ENCODE results near the gene PVR.

PVR gene

GRCh38 chr19:44705502-44706010 is 61.8 kb downstream of the PVR start:
- ChIA-PET CTCF (interaction anchor here (0.9 to 2.5 kb wide), 2 partner anchors 16 to 19 kb away, joined by 4 to 12 read pairs; no protein-coding TSS in a partner anchor), POLR2A (no interaction called here)
- Histone ChIP-seq H3K9me3 (ENCODE audit: control insufficient read depth, insufficient read depth, low read depth, low read length) (no peaks in the 10 kb centered on the region), H3K27ac (ENCODE audit: extremely low read depth, low read depth, low read length) (no peak overlapping the region), H3K4me1 (ENCODE audit: control insufficient read depth, insufficient read depth, low read length) (no peaks in the 10 kb centered on the region), H3K4me3 (ENCODE audit: low read depth, low read length) (no peak overlapping the region), H3K36me3 (ENCODE audit: control insufficient read depth in 2 of 2, insufficient read depth in 1 of 2, low read length in 2 of 2) (no peaks in the 10 kb centered on the region)
- TF ChIP-seq ZNF830 (tag by site-specific recombination; IDR thresholded peaks at IDR 0.05; ENCODE audit: low read depth) (no peak), ZNF157 (tag by site-specific recombination; IDR thresholded peaks at IDR 0.05) (peak; percentile 100)

- ChIA-PET CTCF (interaction anchor here (0.6 to 2.5 kb wide), 4 partner anchors 12 to 64 kb away, joined by 3 to 12 read pairs (median 6); no protein-coding TSS in a partner anchor), POLR2A (no interaction called here)
- Histone ChIP-seq H3K9me3 (ENCODE audit: control insufficient read depth, insufficient read depth, low read depth, low read length) (no peaks in the 10 kb centered on the region), H3K27ac (ENCODE audit: extremely low read depth, low read depth, low read length) (no peak overlapping the region), H3K4me3 (ENCODE audit: low read depth, low read length) (no peak overlapping the region), H3K36me3 (ENCODE audit: control insufficient read depth in 2 of 2, insufficient read depth in 1 of 2, low read length in 2 of 2) (no peaks in the 10 kb centered on the region), H3K4me1 (ENCODE audit: control insufficient read depth, insufficient read depth, low read length) (no peaks in the 10 kb centered on the region)
- TF ChIP-seq ZNF555 (tag by site-specific recombination; conservative IDR thresholded peaks at IDR 0.05) (no peak), ZNF19 (tag by site-specific recombination; IDR thresholded peaks at IDR 0.05; ENCODE audit: low read depth) (no peak), SP7 (tag by site-specific recombination; IDR thresholded peaks at IDR 0.05) (no peak), ZNF133 (tag by site-specific recombination; IDR thresholded peaks at IDR 0.05) (no peak), ZNF610 (tag by site-specific recombination; IDR thresholded peaks at IDR 0.05; ENCODE audit: borderline replicate concordance) (no peak), SETDB1 (IDR thresholded peaks at IDR 0.05; ENCODE audit: insufficient read length, low read length) (no peak), ZNF335 (tag by site-specific recombination; conservative IDR thresholded peaks at IDR 0.05) (no peak), SCRT2 (tag by site-specific recombination; IDR thresholded peaks at IDR 0.05) (no peak), ZNF175 (tag by site-specific recombination; IDR thresholded peaks at IDR 0.05) (no peak), ZNF239 (tag by site-specific recombination; IDR thresholded peaks at IDR 0.05) (no peak), ZNF626 (tag by site-specific recombination; IDR thresholded peaks at IDR 0.05) (no peak), KLF8 (tag by site-specific recombination; IDR thresholded peaks at IDR 0.05) (no peak), ZNF174 (tag by site-specific recombination; IDR thresholded peaks at IDR 0.05) (no peak), ZBTB44 (tag by site-specific recombination; IDR thresholded peaks at IDR 0.05) (no peak), PRDM10 (tag by site-specific recombination; IDR thresholded peaks at IDR 0.05) (no peak), ZEB2 (tag by site-specific recombination; IDR thresholded peaks at IDR 0.05) (no peak), PRDM1 (tag by site-specific recombination; IDR thresholded peaks at IDR 0.05) (no peak)
- TF ChIP-seq, protein P1, sequence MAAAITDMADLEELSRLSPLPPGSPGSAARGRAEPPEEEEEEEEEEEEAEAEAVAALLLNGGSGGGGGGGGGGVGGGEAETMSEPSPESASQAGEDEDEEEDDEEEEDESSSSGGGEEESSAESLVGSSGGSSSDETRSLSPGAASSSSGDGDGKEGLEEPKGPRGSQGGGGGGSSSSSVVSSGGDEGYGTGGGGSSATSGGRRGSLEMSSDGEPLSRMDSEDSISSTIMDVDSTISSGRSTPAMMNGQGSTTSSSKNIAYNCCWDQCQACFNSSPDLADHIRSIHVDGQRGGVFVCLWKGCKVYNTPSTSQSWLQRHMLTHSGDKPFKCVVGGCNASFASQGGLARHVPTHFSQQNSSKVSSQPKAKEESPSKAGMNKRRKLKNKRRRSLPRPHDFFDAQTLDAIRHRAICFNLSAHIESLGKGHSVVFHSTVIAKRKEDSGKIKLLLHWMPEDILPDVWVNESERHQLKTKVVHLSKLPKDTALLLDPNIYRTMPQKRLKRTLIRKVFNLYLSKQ (tag by site-specific recombination; IDR thresholded peaks at IDR 0.05; ENCODE audit: borderline replicate concordance) = no peak
- TF ChIP-seq, protein P2, sequence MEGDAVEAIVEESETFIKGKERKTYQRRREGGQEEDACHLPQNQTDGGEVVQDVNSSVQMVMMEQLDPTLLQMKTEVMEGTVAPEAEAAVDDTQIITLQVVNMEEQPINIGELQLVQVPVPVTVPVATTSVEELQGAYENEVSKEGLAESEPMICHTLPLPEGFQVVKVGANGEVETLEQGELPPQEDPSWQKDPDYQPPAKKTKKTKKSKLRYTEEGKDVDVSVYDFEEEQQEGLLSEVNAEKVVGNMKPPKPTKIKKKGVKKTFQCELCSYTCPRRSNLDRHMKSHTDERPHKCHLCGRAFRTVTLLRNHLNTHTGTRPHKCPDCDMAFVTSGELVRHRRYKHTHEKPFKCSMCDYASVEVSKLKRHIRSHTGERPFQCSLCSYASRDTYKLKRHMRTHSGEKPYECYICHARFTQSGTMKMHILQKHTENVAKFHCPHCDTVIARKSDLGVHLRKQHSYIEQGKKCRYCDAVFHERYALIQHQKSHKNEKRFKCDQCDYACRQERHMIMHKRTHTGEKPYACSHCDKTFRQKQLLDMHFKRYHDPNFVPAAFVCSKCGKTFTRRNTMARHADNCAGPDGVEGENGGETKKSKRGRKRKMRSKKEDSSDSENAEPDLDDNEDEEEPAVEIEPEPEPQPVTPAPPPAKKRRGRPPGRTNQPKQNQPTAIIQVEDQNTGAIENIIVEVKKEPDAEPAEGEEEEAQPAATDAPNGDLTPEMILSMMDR (tag by site-specific recombination; IDR thresholded peaks at IDR 0.05) = no peak
These were observed 63.0 kb downstream of the PVR start for GRCh38 chr19:44706506-44707236.

Measured in HEK293 (cell line).